Peyer's patch (tissue), 4 donors: ENCODE data around the gene NANP. TPM values are rescaled to one million over a fixed set of nuclear protein-coding genes. Genes with fewer than 3 reads are reported as not detected.

ENCODE experiments used
- DNase-seq, 3 donors: peaks; one replicate each; pipeline ENCODE4 v3.0.0-alpha.2; 2017 to 2019
- H3K27ac ChIP-seq, 4 donors: fragments of 200-600 bp; sonication (generic); one replicate each; pipeline ENCODE4 v1.5.1; 2016 to 2019
- H3K27me3 ChIP-seq, 2 donors: fragments of 200-600 bp; sonication (generic); one replicate each; pipeline ENCODE4 v1.5.1; 2019
- H3K36me3 ChIP-seq, 3 donors: fragments of 200-600 bp; sonication (generic); one replicate each; pipeline ENCODE4 v1.5.1; 2016 to 2019
- H3K4me1 ChIP-seq, 4 donors: fragments of 200-600 bp; sonication (generic); one replicate each; pipeline ENCODE4 v1.5.1; 2016 to 2019
- H3K4me3 ChIP-seq, 4 donors: fragments of 200-600 bp; sonication (generic); 1 replicate in 3 of 4; 2 replicates in 1 of 4; pipeline ENCODE4 v1.5.1; 2016 to 2019; ENCODE audit warnings: mild to moderate bottlenecking in 1 of 4
- H3K9me3 ChIP-seq, 4 donors: fragments of 200-600 bp; sonication (generic); one replicate each; pipeline ENCODE4 v1.5.1; 2016 to 2019; ENCODE audit warnings: mild to moderate bottlenecking in 1 of 4
- POLR2A ChIP-seq, 2 donors: fragments of 450-650 bp; IDR thresholded peaks; one replicate each; pipeline ENCODE4 v1.5.1; 2017; ENCODE audit warnings: antibody characterized with exemption in 2 of 2, mild to moderate bottlenecking in 2 of 2, moderate library complexity in 2 of 2
- total RNA-seq, 4 donors: library from RNA; depleted of rRNA; stranded (reverse); fragments of >200 nt; gene quantifications; one replicate each; pipeline ENCODE4 v1.1.0, GENCODE V29; 2016
- TF ChIP-seq, protein P1 (sequence below), 6 experiments: fragments of 450-650 bp in 4 of 6; fragments of 200-600 bp in 2 of 6; sonication (generic) in 1 of 6; IDR thresholded peaks; one replicate each; pipeline ENCODE4 v1.5.1; 2017 to 2019; ENCODE audit warnings: antibody characterized with exemption in 6 of 6, mild to moderate bottlenecking in 3 of 6, moderate library complexity in 1 of 6

Gene NANP
- total RNA-seq, 4 donors from 2014 or later = 3.2 to 5.0 (median 3.5) TPM

DNA sequence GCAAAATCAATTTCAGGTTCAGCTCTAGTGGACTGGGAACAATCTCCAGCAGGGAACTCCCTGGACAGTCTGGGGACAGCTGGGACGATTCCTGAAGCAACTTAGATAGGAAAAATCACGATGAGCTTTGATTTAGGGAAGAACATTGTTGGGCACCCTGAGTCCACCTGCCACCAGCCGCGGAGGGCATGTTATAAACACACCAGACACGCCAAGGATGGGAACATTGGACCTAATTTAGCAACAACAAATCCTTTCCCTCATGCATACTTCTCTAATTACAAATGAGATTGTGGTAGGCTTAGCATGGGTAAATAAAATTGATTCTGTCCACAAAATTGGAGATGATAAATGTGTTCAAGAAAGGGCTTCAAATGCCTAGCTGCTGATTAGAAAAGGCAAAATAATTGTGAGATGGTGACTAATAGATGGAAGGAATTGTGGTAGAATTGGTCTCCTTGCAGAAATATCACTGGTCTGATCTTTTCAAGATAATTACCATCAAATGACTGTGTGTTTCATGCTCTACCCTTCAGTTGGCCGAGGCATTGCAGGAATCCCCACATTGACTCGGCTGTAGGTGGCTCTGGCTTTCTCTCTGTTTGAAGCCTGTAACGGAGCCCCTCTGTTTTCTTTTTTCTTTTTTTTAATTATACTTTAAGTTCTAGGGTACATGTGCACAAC is 6.1 kb upstream of the NANP start:
- no peak for DNase-seq
- Histone ChIP-seq H3K4me3 (no peak overlapping the region), H3K9me3 (no peaks in the 10 kb centered on the region), H3K27ac (no peak overlapping the region), H3K36me3 (no peaks in the 10 kb centered on the region), H3K4me1 (no peaks in the 10 kb centered on the region), H3K27me3 (no peaks in the 10 kb centered on the region)
- TF ChIP-seq POLR2A (IDR thresholded peaks at IDR 0.05) = no peak
- TF ChIP-seq, protein P1, sequence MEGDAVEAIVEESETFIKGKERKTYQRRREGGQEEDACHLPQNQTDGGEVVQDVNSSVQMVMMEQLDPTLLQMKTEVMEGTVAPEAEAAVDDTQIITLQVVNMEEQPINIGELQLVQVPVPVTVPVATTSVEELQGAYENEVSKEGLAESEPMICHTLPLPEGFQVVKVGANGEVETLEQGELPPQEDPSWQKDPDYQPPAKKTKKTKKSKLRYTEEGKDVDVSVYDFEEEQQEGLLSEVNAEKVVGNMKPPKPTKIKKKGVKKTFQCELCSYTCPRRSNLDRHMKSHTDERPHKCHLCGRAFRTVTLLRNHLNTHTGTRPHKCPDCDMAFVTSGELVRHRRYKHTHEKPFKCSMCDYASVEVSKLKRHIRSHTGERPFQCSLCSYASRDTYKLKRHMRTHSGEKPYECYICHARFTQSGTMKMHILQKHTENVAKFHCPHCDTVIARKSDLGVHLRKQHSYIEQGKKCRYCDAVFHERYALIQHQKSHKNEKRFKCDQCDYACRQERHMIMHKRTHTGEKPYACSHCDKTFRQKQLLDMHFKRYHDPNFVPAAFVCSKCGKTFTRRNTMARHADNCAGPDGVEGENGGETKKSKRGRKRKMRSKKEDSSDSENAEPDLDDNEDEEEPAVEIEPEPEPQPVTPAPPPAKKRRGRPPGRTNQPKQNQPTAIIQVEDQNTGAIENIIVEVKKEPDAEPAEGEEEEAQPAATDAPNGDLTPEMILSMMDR (IDR thresholded peaks at IDR 0.05) = no peak

DNA sequence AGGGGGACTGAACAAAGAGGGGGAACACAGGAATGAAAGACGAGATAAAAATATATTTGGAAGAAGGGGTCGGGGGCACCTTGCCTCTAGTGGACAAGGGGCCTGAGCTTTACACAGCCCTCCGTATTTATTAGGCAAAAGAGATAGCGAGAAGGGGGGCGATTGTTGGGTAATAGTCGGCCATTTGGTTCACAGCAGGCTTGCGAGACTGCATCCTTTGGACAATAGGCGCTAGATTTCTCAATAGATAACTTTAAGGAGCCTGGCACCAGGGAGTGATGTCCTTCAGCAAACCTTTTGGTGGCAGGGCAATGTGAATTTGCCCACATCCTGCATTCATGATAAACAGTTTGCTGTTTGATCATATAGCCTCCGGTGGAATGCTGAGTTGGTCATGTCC is 3.0 kb upstream of the NANP start:
- H3K36me3 ChIP-seq = no peaks in the 10 kb centered on the region
- no peak overlapping the region for H3K27ac ChIP-seq
- no peak for DNase-seq
- TF ChIP-seq, protein P1 (IDR thresholded peaks at IDR 0.05) = no peak
- no peak for TF ChIP-seq POLR2A (IDR thresholded peaks at IDR 0.05)
- H3K27me3 ChIP-seq = no peaks in the 10 kb centered on the region
- no peak overlapping the region for H3K4me3 ChIP-seq
- H3K9me3 ChIP-seq = no peaks in the 10 kb centered on the region
- peaks cover 0 to 7% (median 2%) of the 10 kb centered on the region in 4 donors for H3K4me1 ChIP-seq

DNA sequence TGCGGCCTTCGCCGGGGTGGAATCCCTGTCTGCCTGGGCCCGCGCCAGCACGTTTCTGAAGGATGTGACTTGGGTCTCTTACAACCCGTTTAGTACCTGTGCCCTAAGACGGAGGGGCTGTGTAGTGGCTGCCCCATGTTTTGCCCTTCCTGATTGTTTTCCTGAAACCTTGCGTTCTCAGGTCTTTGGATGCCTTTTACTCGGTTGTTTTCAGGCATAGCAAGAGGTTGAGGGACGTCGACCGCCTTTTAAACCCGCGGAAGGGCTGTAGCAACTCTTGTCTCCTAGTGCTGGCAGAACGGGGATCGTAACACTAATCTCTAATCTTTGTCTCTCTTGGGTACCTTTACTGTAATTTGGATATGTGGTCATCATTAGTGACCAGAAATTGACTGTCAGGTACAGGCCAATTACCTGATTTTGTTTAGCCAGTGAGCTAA is 706 bp upstream of the NANP start:
- Histone ChIP-seq H3K4me3 (peak overlapping the region; percentile 74 to 97 (median 81)), H3K9me3 (no peaks in the 10 kb centered on the region), H3K27ac (peak overlapping the region; percentile 87 to 97 (median 90)), H3K36me3 (no peaks in the 10 kb centered on the region), H3K4me1 (peaks cover 0 to 7% (median 2%) of the 10 kb centered on the region in 4 donors), H3K27me3 (no peaks in the 10 kb centered on the region)
- no peak for DNase-seq
- no peak for TF ChIP-seq POLR2A (IDR thresholded peaks at IDR 0.05)
- TF ChIP-seq, protein P1 (IDR thresholded peaks at IDR 0.05) = no peak

DNA sequence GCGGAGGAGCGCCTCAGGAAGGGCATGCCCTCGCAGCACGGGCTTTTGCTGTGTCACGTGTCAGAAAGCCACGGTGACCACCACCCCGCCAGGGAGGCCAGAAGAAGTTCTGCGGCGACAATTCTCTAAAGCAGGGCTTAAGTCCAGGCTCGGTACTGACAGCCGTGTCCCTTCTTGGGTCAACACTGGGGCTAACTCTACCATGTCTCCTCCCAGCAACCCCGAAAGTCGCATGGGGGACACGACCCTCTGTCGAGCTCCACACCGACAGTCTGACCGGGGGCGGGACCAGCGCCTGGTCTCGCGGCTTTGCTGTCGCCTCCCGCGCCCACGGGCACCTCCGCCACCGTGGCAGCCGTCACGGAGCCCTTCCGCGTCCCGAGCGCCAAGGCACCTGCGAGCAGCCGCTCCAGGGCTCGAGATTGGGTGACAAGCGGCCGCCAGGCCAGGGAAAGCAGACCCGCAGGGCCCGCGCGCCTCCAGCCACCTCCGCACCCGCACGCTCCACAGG is 534 bp downstream of the NANP start:
- H3K4me1 ChIP-seq = peaks cover 0 to 7% (median 2%) of the 10 kb centered on the region in 4 donors
- peak overlapping the region; percentile 87 to 97 (median 90) for H3K27ac ChIP-seq
- TF ChIP-seq POLR2A (IDR thresholded peaks at IDR 0.05) = peak in 1 of 2 donors; percentile 33
- TF ChIP-seq, protein P1 (IDR thresholded peaks at IDR 0.05) = no peak
- H3K27me3 ChIP-seq = no peaks in the 10 kb centered on the region
- peak overlapping the region; percentile 74 to 97 (median 81) for H3K4me3 ChIP-seq
- H3K36me3 ChIP-seq = no peaks in the 10 kb centered on the region
- DNase-seq = peak in 2 of 3 donors; percentile 41 to 68
- no peaks in the 10 kb centered on the region for H3K9me3 ChIP-seq

DNA sequence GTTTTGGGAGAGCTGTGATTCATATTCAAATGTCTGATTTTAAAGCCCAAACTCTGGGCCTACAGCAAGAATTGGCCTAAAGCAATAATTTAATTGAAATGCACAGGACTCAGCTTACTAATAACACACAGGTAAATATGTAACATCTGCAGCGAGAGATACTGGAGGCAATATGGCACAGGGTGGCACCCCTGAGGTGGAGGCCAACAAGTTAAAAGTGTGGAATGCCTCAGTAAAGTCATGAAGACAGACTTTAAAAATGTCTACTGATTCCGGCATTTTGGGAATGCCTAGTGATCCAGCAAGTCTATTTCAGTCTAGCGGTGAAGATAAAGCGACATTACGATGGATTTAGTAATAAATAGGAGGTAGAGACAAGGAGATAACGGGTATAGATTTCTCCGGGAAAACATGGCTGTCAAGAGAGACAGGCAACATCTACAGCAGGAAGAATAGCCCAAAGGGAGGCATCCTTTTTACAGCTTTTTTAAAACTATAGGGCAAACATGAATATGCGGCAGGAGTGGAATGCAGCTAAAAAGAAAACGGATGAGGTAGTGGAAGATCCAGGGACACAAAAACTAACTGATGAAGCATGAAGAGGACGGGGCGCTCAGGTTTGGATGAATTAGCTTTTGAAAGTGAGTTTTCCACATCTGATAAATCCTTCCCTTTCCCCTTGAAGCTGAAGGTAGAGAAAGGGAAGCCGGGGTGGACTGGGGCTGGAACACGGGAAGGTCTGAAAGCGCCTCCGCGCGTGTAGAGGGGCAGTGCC is 1.2 kb downstream of the NANP start:
- no peak for TF ChIP-seq POLR2A (IDR thresholded peaks at IDR 0.05)
- TF ChIP-seq, protein P1 (IDR thresholded peaks at IDR 0.05) = no peak
- H3K36me3 ChIP-seq = no peaks in the 10 kb centered on the region
- H3K27me3 ChIP-seq = no peaks in the 10 kb centered on the region
- H3K4me1 ChIP-seq = peaks cover 0 to 7% (median 2%) of the 10 kb centered on the region in 4 donors
- no peak for DNase-seq
- H3K9me3 ChIP-seq = no peaks in the 10 kb centered on the region
- H3K4me3 ChIP-seq = peak overlapping the region; percentile 74 to 97 (median 81)
- peak overlapping the region; percentile 87 to 97 (median 90) for H3K27ac ChIP-seq
